NOMO-1 (cell line): ENCODE results near the gene ARID3A.

Source experiments
- DNase-seq, 2 experiments: peaks; one replicate each; lab custom pipeline; 2025; ENCODE audit not compliant: unreplicated experiment in 2 of 2; lab: John Stamatoyannopoulos, UW

ARID3A gene

DNA sequence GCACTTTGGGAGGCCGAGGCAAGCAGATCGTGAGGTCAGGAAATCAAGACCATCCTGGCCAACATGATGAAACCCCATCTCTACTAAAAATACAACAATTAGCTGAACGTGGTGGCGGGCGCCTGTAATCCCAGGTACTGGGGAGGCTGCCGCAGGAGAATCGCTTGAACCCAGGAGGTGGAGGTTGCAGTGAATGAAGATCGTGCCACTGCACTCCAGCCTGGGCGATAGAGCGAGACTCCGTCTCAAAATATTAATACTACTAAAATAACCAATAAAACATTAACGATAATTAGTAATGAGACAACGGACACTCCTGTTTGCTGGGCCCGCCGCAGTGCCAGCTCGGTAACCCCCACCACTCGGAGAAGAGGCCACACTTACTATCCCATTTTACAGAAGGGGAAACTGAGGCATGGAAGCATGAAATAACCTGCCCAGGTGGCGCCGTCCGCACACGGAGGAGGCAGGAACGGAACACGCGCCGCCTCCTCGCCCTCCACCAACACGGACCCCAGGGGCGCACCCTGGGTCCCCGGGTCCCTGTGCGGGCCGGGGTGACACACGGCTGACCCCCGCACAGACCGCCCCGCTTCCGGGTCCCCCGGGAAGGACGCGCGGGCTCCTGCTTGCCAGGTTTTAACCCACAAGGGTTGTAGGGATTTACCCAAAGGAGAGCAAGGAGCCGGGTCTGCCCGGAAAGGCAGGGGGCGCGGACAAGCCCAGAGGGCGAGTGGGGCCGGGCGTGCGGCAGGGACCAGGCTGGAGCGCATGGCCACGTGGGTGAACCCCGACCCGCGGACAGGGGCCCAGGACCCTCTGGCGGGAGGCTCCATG, 14.4 kb upstream of the ARID3A start:
- DNase-seq, result no peak

DNA sequence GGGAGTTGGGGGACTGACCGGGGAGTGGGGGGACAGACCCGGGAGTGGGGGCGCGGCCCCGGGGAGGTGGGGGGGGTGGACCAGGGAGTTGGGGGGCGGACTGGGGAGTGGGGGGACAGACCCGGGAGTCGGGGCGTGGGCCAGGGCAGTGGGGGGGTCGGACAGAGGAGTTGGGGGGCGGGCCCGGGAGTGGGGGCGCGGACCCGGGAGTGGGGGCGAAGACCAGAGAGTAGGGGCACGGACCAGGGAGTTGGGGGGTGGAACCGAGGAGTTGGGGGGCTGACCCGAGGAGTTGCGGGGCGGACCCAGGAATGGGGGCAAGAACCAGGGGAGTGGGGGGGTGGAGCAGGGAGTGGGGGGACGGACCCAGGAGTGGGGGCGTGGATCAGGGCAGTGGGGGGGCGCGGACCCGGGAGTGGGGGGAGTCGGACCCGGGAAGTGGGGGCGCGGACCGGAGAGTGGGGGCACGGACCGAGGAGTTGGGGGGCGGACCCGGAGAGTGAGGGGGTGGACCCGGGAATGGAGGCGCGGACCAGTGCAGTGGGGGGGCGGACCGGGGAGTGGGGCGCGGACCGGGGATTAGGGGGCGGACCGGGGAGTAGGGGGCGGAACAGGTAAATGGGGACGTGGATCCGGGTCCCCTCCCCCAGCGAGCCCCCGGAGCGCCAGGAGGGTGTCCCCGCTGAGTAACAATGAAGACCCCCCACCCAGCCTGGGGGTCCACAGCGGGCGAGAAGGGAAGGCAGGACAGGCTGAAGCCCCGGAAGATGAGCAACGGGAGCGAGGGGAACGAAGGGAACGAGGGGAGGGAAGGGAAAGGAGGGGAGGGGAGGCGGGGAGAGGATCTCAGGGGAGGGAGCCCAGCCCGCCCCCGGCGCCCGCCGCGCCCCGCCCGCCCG, 13.4 kb upstream of the ARID3A start:
- no peak for DNase-seq

DNA sequence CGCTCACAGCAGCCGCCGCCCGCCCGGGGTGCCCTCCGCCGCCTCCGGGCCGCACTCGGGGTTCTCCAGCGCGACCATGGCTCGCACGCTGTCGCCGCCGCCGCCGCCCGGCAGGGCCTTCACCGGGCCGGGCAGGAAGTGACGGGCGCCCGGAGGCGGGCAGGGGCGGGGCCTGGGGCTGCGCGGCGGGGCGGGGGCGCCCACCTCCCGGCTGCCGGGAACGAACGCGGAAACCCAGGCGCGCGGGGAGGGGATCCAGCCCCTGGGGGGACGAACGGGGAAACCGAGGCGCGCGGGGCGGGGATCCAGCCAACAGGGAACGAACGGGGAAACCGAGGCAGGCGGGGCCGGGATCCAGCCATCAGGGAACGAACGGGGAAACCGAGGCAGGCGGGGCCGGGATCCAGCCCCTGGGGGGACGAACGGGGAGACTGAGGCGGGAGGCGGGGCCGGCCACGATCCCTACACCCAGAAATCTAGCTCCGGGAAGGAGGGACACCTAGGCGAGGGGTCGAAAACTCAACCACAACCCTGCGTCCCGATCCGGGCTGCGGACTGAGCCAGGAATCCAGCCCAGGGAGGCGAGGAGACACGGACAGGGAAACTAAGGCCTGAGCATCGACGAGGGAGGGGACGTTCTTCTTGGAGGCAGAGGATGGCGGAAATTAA, 12.6 kb upstream of the ARID3A start, which contains the start of gene R3HDM4:
TSS of gene R3HDM4 (minus strand) at position 140 of the 669 bp plus-strand sequence. CDS start at position 78, 62 bp downstream.
- peak; percentile 56 to 80 for DNase-seq

DNA sequence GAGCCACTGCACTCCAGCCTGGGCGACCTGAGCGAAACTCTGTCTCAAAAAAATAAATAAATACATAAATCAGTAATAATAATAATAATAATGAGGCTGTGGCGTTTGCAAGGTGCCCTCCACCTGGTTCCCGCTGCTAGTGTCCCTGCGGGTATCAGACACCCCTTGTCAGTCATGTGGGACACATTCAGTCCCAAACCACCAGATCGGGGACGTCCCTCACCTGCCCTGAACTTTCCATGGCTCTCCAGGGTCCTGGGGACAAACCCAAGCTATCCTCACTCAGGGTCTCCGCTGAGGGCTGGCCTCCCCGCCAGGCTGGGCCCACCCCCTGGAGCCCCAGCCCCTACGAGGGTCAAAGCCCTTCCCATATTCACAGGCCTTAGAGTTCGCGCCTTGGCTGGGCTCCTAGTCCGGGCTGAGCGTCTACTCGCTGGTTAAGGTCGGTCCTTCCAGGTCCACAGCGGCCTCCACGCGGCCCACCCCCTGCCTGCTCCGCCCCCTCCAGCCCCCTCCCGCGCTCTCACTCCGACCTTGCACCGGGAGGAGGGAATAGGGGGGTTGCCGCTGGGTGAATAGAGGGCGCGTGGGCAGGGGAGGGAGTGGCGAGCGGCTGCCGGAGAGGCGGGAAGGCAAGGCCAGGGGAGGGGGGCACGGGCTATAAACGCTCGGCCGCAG, 9.1 kb upstream of the ARID3A start:
- DNase-seq, result no peak

DNA sequence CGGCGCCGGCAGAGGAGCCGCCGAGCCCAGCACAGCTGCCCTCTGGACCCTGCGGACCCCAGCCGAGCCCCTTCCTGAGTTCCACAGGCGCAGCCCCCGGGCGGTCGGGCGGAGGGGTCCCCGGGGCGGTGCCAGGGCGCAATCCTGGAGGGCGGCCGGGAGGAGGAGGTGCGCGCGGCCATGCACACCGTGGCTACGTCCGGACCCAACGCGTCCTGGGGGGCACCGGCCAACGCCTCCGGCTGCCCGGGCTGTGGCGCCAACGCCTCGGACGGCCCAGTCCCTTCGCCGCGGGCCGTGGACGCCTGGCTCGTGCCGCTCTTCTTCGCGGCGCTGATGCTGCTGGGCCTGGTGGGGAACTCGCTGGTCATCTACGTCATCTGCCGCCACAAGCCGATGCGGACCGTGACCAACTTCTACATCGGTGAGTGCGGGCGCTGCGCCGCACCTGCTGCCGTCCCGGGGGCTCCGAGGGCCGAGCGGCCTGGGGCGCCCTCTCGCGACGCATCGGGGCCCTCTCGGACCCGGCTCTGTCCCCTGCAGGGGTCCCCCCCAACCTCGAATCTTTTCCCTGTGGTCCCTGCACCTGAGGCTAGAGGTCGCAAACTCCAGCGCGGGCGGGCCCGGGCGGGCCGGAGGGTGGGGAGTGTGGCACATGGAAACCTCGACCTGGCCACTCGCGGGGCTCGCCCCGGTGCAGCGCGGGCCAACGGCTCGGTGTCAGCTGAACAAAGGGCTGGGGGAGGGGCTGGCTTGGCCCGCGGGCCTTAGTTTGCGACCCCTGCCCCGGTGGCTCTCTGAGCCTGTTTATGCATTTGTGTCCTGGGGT, 8.3 kb upstream of the ARID3A start, which contains the start of gene KISS1R:
TSS of gene KISS1R (plus strand) at position 11 of the 829 bp plus-strand sequence. CDS start at position 181, 170 bp downstream.
- peak in 1 of 2 experiments; percentile 30 for DNase-seq

DNA sequence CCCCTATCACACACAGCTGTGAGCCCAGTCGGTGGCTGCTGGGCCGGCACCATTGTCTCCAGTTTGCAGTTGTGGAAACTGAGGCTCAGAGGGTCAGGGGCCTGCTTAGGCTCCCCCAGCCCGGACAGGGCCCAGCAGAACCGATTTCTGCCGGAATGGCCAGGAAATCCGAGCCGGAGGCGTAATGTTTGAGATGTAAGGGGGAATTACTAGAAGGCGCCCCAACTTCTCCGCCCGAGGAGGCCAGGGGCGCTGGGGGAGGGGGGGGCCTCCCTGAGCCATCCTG, 7.7 kb upstream of the ARID3A start:
- no peak for DNase-seq

DNA sequence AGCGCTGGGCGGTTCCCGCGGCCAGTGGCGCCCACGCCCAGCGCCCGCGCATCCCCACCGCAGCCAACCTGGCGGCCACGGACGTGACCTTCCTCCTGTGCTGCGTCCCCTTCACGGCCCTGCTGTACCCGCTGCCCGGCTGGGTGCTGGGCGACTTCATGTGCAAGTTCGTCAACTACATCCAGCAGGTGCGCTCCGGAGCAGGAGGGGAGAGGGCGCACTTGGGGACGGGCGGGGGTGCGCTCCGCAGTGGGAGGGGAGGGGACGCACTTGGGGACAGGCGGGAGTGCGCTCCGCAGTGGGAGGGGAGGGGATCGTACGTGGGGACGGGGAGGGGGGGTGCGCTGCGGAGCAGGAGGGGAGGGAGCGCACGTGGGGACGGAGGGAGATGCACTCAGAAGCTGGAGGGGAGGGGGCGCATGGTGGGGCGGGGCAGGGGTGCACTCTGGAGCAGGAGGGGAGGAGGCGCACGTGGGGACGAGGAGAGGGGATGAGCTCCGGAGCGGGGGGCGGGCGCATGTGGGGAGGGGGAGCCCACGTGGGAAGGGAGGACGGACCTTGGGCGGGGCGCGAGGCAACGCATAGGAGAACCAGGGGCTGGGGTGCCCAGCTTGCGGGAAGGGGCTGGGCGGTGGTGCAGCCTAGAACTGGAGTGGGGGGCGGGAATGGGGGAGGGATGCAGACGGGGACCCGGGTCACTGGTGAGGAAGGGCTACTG, 7.2 kb upstream of the ARID3A start:
- DNase-seq, result no peak

DNA sequence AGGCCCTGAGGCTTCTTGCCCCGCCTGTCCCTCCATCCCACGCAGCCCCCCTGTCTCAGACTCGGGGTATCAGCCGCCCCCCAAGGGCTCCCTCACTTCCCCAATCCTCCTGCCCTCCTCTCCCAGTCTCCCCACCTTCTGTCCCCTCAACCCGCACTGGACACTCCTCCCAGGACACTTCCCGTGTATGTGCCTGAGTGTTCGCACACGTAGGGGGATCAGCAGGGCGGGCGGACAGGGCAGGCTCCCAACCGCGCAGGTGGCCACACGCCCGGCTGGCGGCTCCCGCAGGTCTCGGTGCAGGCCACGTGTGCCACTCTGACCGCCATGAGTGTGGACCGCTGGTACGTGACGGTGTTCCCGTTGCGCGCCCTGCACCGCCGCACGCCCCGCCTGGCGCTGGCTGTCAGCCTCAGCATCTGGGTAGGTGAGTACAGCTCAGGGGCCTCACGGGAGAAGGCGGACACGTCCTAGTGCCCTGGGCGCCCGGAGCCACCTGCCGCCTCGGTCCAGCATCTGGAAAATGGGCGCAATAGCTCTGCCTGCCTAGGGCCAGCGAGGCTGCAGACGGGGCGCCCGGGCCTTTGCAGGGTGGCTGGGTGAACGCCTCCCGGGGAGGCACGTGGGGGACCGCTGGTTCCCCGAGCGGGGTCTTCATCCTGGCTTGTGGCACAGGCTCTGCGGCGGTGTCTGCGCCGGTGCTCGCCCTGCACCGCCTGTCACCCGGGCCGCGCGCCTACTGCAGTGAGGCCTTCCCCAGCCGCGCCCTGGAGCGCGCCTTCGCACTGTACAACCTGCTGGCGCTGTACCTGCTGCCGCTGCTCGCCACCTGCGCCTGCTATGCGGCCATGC, 6.4 kb upstream of the ARID3A start:
- DNase-seq, result no peak

DNA sequence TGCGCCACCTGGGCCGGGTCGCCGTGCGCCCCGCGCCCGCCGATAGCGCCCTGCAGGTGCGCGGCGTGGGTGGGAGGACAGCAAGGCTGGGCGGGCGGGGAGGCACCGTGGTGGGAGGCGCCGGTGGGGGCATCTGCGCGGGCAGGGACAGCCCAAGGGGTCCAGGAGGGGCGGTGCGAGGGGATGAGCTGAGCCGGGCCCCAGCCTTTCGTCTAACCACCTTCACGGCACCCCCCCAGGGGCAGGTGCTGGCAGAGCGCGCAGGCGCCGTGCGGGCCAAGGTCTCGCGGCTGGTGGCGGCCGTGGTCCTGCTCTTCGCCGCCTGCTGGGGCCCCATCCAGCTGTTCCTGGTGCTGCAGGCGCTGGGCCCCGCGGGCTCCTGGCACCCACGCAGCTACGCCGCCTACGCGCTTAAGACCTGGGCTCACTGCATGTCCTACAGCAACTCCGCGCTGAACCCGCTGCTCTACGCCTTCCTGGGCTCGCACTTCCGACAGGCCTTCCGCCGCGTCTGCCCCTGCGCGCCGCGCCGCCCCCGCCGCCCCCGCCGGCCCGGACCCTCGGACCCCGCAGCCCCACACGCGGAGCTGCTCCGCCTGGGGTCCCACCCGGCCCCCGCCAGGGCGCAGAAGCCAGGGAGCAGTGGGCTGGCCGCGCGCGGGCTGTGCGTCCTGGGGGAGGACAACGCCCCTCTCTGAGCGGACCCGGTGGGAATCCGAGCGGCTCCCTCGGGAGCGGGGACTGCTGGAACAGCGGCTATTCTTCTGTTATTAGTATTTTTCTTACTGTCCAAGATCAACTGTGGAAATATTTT, 5.6 kb upstream of the ARID3A start:
- peak; percentile 18 to 52 for DNase-seq

DNA sequence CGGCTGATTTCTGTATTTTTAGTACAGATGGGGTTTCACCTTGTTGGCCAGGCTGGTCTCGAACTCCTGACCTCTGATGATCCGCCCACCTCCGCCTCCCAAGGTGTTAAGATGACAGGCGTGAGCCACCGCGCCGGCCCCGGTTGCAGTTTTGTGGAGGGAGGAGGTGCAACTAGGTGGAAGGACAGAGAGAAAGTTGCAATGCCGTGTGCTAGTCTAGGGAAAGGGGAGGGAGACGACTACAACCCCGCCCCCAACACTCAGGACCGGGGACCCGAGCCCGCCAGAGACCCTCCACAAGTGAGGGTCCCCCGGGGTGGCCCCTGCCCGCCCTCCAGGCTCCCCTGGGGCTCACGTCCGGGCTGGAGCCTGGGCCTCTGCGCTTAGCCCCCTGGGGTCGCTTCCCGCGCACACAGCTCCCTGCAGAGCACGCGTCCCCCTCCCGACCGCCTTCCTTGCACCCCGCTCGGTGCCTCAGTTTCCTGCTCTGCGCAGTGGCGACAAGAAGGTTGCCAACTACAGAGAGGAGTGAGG, 1.2 kb upstream of the ARID3A start:
- DNase-seq, result no peak

DNA sequence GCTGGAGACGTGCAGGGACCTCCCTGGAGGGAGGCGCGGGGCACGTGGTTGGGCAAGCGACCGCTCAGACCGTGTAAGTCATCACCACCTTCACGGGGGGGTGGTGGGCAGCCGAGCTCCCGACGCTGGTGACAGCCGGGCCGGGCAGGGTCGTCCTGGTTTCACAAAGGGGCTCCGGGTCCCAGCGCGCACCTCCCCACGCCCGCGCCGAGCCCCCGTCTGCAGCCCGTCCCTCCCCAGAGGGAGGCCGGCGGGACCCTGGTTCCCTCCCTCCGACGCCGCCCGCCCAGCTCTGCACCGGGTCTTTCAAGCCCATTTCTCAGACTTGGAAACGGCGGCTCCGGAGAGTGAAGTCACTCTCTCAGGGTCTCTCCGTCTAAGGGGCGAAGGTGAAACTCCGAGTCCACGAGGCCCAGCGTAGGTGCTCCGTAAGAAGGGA, 729 bp upstream of the ARID3A start:
- peak; percentile 55 to 94 for DNase-seq

DNA sequence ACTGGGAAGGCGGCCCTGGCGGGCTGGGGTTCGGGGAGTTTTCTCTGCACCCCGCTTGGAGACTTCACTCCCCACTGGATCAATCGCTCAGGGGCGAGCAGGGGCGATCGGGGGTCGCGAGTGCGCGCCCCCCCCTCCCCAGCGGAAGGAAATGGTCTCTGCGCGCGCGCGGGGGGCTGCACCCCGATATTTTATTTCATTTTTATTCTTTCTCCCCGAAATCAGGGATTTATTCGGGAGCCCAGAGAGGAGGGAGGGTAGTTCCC, 421 bp downstream of the ARID3A start:
- no peak for DNase-seq

DNA sequence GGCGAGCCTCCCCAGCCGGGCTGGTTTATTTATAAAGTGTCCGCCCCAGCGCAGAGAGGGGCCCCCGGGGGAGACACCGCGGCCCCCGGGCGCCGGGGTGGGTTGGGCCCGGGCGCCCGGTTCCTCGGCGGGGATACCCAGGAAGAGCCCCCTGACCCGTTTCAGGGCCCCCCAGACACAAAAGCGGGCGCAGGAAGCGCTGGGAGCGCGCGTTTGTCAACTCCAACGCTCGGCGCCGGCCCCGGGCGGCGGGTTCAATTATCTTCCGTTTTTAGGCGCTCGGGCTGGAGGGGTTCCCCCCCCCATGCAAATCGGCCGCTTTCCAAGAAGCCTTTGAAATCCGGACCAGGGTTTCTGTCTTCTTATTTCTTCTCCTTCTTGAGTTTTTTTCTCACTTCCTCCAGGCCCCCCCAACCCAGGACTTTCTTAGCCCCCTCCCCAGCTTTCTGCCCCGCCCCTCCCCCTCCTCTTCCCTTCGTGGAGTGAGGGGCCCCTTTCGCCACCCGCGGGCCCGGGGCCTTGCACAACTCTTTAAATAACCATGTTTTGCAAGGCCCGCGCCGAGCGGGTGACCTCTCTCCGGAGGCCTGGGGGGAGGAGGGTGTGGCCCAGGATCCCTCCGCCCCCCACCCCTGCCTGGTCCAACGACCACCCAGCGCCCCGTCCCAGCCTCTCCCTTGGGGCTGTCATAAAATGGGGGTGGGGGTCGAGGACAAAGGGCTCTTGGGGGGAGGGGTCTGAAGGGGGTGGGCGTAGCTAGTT, 935 bp downstream of the ARID3A start:
- DNase-seq, result peak; percentile 93 to 96

DNA sequence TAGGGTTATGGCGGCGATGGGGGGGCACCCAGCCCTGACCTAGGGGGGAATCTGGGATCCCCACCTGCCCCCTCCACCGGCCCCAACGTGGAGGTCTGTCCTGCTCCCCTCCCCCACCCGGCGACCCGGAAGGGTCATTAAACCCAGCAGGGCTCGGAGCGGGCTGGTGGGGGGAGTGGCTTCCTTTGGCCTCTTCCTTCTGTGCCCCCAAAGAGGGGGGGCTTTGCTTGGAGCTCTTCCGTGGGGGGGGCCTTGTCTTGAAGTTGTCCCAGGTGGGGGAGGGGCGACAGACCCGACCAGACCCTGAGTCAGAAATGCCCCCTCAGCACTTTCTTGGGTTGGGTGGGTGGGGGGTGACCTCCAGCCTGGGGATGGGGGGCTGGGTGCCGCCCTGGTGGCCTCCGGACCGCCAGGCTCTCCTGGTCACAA, 1.5 kb downstream of the ARID3A start:
- peak; percentile 18 to 34 for DNase-seq

DNA sequence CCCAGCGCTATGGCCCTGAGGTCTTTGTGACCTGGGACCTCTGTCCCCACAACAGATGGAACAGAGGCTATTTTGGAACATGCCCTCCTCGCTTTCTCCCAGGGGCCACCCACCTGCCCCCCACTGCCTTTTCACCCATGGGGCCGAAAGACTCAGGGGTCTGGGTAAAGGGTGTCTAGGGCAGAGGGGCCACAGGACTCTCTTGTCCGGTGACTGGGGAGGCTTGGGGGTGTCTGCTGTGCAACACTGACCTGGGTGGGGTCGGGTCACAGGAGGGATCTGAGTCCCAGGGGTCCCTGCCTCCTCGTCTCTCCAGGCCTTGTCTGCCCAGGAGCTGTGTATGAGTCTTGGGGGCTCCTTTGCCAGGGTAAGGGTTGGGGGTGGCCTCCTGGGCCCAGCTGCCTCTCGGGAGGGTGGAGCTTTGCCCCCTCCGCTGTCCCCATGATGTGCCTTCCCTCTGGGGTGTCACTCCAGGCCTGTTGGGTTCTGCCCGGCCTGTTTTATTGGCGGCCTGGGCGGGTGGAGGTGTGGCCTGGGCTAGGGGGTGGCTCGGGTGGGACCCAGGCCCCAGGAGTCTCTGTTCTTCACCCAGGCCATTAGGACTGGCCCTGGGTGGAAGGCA, 2.1 kb downstream of the ARID3A start:
- peak; percentile 23 to 34 for DNase-seq
